ENCODE data around the gene TRAF3. TPM values are rescaled to one million over a fixed set of nuclear protein-coding genes. Genes with fewer than 3 reads are reported as not detected.
A peak's percentile ranks its signal among the peaks of the same experiment; 100 is the strongest.

The TRAF3 gene
- polyA plus RNA-seq, 1 of the 3 experiments (the other 2 are of a cell fraction): 17.9 TPM

DNA sequence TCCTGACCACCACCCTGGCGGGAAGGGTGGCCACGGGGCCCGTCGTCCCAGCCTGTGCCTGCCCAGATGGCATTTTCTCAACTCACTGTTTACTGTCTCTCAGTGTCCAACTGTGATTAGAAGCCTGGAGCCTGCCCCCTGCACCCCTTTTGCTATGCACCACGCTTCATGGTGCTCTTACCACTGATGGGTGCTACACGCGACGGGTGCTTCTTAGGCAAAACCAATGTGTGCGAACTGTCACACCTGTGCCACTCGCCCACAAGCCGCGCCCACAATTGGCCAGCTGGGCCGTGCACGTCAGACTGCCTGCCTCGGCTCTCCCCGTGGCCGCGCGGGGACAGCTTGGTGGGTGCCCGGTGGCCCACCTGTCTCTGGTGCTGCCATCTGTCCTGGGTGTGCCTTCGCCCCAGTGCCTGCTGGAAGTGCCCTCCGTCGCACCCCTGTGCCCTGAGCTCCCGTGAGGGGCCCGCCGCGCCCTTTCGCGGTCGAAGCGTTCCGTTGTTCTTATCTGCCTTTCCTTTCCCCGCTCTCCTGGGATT lies 130.1 kb downstream of the TRAF3 start (continued):
- TF ChIP-seq GABPA (IDR thresholded peaks at IDR 0.05; ENCODE audit: low read depth): no peak
- TF ChIP-seq, protein P1, sequence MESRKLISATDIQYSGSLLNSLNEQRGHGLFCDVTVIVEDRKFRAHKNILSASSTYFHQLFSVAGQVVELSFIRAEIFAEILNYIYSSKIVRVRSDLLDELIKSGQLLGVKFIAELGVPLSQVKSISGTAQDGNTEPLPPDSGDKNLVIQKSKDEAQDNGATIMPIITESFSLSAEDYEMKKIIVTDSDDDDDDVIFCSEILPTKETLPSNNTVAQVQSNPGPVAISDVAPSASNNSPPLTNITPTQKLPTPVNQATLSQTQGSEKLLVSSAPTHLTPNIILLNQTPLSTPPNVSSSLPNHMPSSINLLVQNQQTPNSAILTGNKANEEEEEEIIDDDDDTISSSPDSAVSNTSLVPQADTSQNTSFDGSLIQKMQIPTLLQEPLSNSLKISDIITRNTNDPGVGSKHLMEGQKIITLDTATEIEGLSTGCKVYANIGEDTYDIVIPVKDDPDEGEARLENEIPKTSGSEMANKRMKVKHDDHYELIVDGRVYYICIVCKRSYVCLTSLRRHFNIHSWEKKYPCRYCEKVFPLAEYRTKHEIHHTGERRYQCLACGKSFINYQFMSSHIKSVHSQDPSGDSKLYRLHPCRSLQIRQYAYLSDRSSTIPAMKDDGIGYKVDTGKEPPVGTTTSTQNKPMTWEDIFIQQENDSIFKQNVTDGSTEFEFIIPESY (IDR thresholded peaks at IDR 0.05; ENCODE audit: borderline replicate concordance, low read depth): no peak
- no peak for TF ChIP-seq POLR2AphosphoS5 (IDR thresholded peaks at IDR 0.05; ENCODE audit: low read depth, low read length)
- no peak for TF ChIP-seq RAD21 (IDR thresholded peaks at IDR 0.05; ENCODE audit: low read length)

DNA sequence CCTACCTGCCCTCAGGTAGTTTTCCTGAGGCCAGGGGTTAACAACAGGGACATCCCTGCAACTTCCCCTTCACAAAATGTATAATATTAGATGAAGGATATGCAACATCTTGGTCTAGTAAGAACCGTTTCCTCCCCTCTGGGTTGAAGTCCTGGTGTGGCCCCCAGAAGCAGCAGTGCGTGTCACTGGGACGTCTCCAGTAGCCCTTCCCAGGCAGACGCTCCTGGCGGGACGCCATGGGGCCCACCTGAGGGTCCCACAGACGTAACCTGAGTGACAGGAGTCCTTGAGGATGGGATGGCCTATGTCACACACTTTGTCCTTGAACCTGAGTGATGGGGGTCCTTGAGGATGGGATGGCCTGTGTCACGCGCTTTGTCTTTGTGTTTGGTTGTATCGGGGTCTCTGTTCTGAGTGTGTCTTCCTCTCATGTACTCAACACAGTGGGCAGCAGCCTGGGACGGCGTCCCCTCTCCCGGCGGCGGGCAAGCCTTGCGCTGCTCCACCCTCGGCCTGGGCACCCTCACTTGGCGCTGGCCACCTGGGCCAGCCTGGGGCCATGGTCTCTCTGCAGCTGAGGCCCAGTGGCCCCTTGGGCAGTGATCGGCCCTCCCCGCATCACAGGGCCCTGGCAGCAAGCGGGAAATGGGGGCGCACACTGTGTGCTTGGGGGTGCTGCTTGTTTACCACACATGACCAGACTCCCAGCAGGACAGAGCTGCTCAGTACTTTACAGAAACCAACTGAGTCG lies 130.9 kb downstream of the TRAF3 start:
- Histone ChIP-seq H3K4me2 (no peak overlapping the region), H3K9me3 (no peaks in the 10 kb centered on the region), H3K27me3 (ENCODE audit: insufficient read depth) (no peaks in the 10 kb centered on the region), H3K79me2 (ENCODE audit: insufficient read depth) (no peaks in the 10 kb centered on the region), H2AFZ (ENCODE audit: low read depth) (no peak overlapping the region), H4K20me1 (ENCODE audit: insufficient read depth) (no peaks in the 10 kb centered on the region), H3K4me1 (ENCODE audit: control insufficient read depth in 1 of 2, insufficient read depth in 2 of 2, low read depth in 1 of 2, low read length in 1 of 2) (no peaks in the 10 kb centered on the region), H3F3A (replicated peaks; ENCODE audit: insufficient read depth) (peaks cover 5% of the 10 kb centered on the region), H3K36me3 (replicated peaks in 1 of 2; ENCODE audit: control insufficient read depth in 1 of 2, insufficient read depth in 2 of 2, low read length in 1 of 2) (peaks cover 13 to 22% of the 10 kb centered on the region in 2 experiments), H3K27ac (ENCODE audit: low read depth in 2 of 2, low read length in 1 of 2) (no peak overlapping the region), H3K4me3 (ENCODE audit: low read depth in 2 of 2, low read length in 1 of 2) (no peak overlapping the region), H3K9ac (no peak overlapping the region), H3K9me2 (no peaks in the 10 kb centered on the region)
- POLR2A ChIA-PET: no interaction called here
- no peak for TF ChIP-seq FOSL2 (IDR thresholded peaks at IDR 0.05; ENCODE audit: borderline replicate concordance, low read depth)
- TF ChIP-seq, protein P2, sequence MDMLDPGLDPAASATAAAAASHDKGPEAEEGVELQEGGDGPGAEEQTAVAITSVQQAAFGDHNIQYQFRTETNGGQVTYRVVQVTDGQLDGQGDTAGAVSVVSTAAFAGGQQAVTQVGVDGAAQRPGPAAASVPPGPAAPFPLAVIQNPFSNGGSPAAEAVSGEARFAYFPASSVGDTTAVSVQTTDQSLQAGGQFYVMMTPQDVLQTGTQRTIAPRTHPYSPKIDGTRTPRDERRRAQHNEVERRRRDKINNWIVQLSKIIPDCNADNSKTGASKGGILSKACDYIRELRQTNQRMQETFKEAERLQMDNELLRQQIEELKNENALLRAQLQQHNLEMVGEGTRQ (IDR thresholded peaks at IDR 0.05; ENCODE audit: borderline replicate concordance, low read depth, low read length): no peak
- no peak for TF ChIP-seq YY1 (IDR thresholded peaks at IDR 0.05; ENCODE audit: low read depth)
- no peak for TF ChIP-seq NFIC (IDR thresholded peaks at IDR 0.05; ENCODE audit: borderline replicate concordance)
- TF ChIP-seq, protein P3, sequence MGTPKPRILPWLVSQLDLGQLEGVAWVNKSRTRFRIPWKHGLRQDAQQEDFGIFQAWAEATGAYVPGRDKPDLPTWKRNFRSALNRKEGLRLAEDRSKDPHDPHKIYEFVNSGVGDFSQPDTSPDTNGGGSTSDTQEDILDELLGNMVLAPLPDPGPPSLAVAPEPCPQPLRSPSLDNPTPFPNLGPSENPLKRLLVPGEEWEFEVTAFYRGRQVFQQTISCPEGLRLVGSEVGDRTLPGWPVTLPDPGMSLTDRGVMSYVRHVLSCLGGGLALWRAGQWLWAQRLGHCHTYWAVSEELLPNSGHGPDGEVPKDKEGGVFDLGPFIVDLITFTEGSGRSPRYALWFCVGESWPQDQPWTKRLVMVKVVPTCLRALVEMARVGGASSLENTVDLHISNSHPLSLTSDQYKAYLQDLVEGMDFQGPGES (IDR thresholded peaks at IDR 0.05; ENCODE audit: low read depth, low read length): no peak
- TF ChIP-seq SIN3A (IDR thresholded peaks at IDR 0.05; ENCODE audit: borderline replicate concordance, low read depth, low read length): no peak
- TF ChIP-seq, protein P4, sequence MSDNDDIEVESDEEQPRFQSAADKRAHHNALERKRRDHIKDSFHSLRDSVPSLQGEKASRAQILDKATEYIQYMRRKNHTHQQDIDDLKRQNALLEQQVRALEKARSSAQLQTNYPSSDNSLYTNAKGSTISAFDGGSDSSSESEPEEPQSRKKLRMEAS (IDR thresholded peaks at IDR 0.05; ENCODE audit: low read depth): no peak
- TF ChIP-seq, protein P5, sequence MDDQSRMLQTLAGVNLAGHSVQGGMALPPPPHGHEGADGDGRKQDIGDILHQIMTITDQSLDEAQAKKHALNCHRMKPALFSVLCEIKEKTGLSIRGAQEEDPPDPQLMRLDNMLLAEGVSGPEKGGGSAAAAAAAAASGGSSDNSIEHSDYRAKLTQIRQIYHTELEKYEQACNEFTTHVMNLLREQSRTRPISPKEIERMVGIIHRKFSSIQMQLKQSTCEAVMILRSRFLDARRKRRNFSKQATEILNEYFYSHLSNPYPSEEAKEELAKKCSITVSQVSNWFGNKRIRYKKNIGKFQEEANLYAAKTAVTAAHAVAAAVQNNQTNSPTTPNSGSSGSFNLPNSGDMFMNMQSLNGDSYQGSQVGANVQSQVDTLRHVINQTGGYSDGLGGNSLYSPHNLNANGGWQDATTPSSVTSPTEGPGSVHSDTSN (IDR thresholded peaks at IDR 0.05): no peak
- peak; percentile 22 for DNase-seq
- WGBS (ENCODE audit: low lambda C conversion rate): 89% methylated on average over 18 of the region's 23 CpGs
- CTCF ChIA-PET: interaction anchor here (1.2 kb wide), 1 partner anchor 10 kb away, joined by 5 read pairs; no protein-coding TSS in a partner anchor

Data from SK-N-SH (cell line).